ENCODE results near the gene CTSZ. TPM values are rescaled to one million over a fixed set of nuclear protein-coding genes. Genes with fewer than 3 reads are reported as not detected.
"Not testable (repeated sequence)": the region's sequence is repeated elsewhere in the genome, so short reads cannot be mapped to it uniquely, and the experiment has no call there.

The CTSZ gene
- total RNA-seq, 1 donor from 2014 or later, result 73.7 TPM

- peak; percentile 69 for DNase-seq (ENCODE audit: low read depth)
- no peak overlapping the region for H3K4me3 ChIP-seq (ENCODE audit: low read depth, low read length)
- no peak for FAIRE-seq
- no peaks in the 10 kb centered on the region for H3K27me3 ChIP-seq (ENCODE audit: control insufficient read depth, insufficient read depth, low read length)
- no peaks in the 10 kb centered on the region for H3K36me3 ChIP-seq (ENCODE audit: control insufficient read depth, insufficient read depth, low read length)
- no peak for TF ChIP-seq CTCF (IDR thresholded peaks at IDR 0.05; ENCODE audit: insufficient read depth, low read length, severe bottlenecking)
Observed at GRCh38 chr20:58956078-58956477, 51.0 kb downstream of the CTSZ start.

GRCh38 chr20:58953050-58953449, 54.0 kb downstream of the CTSZ start:
- FAIRE-seq (no peak), DNase-seq (ENCODE audit: low read depth) (no peak)
- Histone ChIP-seq H3K4me3 (ENCODE audit: low read depth, low read length) (no peak overlapping the region), H3K27me3 (ENCODE audit: control insufficient read depth, insufficient read depth, low read length) (no peaks in the 10 kb centered on the region), H3K36me3 (ENCODE audit: control insufficient read depth, insufficient read depth, low read length) (no peaks in the 10 kb centered on the region)
- TF ChIP-seq CTCF (IDR thresholded peaks at IDR 0.05; ENCODE audit: insufficient read depth, low read length, severe bottlenecking), result no peak

- Histone ChIP-seq H3K36me3 (ENCODE audit: control insufficient read depth, insufficient read depth, low read length) (no peaks in the 10 kb centered on the region), H3K27me3 (ENCODE audit: control insufficient read depth, insufficient read depth, low read length) (no peaks in the 10 kb centered on the region), H3K4me3 (ENCODE audit: low read depth, low read length) (no peak overlapping the region)
- TF ChIP-seq CTCF (IDR thresholded peaks at IDR 0.05; ENCODE audit: insufficient read depth, low read length, severe bottlenecking), result peak; percentile 4
- FAIRE-seq (no peak), DNase-seq (ENCODE audit: low read depth) (no peak)
Observed at GRCh38 chr20:58950603-58951002, 56.5 kb downstream of the CTSZ start.

- DNase-seq (ENCODE audit: low read depth); H3K4me3 ChIP-seq (ENCODE audit: low read depth, low read length); H3K36me3 ChIP-seq (ENCODE audit: control insufficient read depth, insufficient read depth, low read length); FAIRE-seq; H3K27me3 ChIP-seq (ENCODE audit: control insufficient read depth, insufficient read depth, low read length): not testable (repeated sequence)
Observed at GRCh38 chr20:58947797-58948388, 59.2 kb downstream of the CTSZ start.

GRCh38 chr20:58945965-58946631, 61.0 kb downstream of the CTSZ start:
- TF ChIP-seq CTCF (IDR thresholded peaks at IDR 0.05; ENCODE audit: insufficient read depth, low read length, severe bottlenecking), result no peak
- H3K36me3 ChIP-seq (ENCODE audit: control insufficient read depth, insufficient read depth, low read length), result no peaks in the 10 kb centered on the region
- FAIRE-seq, result no peak
- no peak for DNase-seq (ENCODE audit: low read depth)
- H3K4me3 ChIP-seq (ENCODE audit: low read depth, low read length), result no peak overlapping the region
- H3K27me3 ChIP-seq (ENCODE audit: control insufficient read depth, insufficient read depth, low read length), result no peaks in the 10 kb centered on the region

Other genes starting within 250 kb of the CTSZ start
- 0.13 and 1.3 TPM in 2 replicates for gene GNAS-AS1, start 156.4 kb downstream of the CTSZ start, total RNA-seq
- gene GNAS, start 154.5 kb downstream of the CTSZ start, total RNA-seq, result 279 and 385 TPM in 2 replicates
- gene NELFCD, start 26.0 kb downstream of the CTSZ start, total RNA-seq, result 27.4 and 32.3 TPM in 2 replicates
- not detected in 2 replicates for gene TUBB1, start 12.2 kb upstream of the CTSZ start, total RNA-seq
- gene ATP5F1E, start 25.1 kb upstream of the CTSZ start, total RNA-seq, result 17.1 and 25.3 TPM in 2 replicates
- gene PRELID3B, start 35.5 kb upstream of the CTSZ start, total RNA-seq, result 160 and 202 TPM in 2 replicates
- not detected in 2 replicates for gene ZNF831, start 156.6 kb upstream of the CTSZ start, total RNA-seq

All from bronchial epithelial cell (primary cell).